IPS-11a (cell line): Measurements from ENCODE around the gene PYGO2.
A peak's percentile ranks its signal among the peaks of the same experiment; 100 is the strongest.
"Not testable (repeated sequence)": the region's sequence is repeated elsewhere in the genome, so short reads cannot be mapped to it uniquely, and the experiment has no call there.

Source experiments
- H3K4me3 ChIP-seq: one replicate; pipeline ENCODE4 v1.5.1; 2013; ENCODE audit warnings: low read depth, low read length, control low read depth

Gene PYGO2

GRCh38 chr1:155000726-155001424, 39.3 kb upstream of the PYGO2 start:
- peak overlapping the region; percentile 43 for H3K4me3 ChIP-seq

GRCh38 chr1:155000411-155000725, 38.8 kb upstream of the PYGO2 start:
- H3K4me3 ChIP-seq, result peak overlapping the region; percentile 58

GRCh38 chr1:154999571-155000410, 38.2 kb upstream of the PYGO2 start:
- peak overlapping the region; percentile 58 for H3K4me3 ChIP-seq

GRCh38 chr1:154998818-154999570, 37.4 kb upstream of the PYGO2 start:
- H3K4me3 ChIP-seq, result peak overlapping the region; percentile 10

GRCh38 chr1:154998201-154998780, 36.7 kb upstream of the PYGO2 start:
- H3K4me3 ChIP-seq, result no peak overlapping the region

GRCh38 chr1:154996966-154997701, 35.6 kb upstream of the PYGO2 start:
- no peak overlapping the region for H3K4me3 ChIP-seq

- H3K4me3 ChIP-seq, result not testable (repeated sequence)
Observed at GRCh38 chr1:154995301-154995983, 33.9 kb upstream of the PYGO2 start.

- H3K4me3 ChIP-seq, result no peak overlapping the region
Observed at GRCh38 chr1:154994591-154994990, 33.0 kb upstream of the PYGO2 start.

- no peak overlapping the region for H3K4me3 ChIP-seq
Observed at GRCh38 chr1:154994269-154994587, 32.6 kb upstream of the PYGO2 start.

GRCh38 chr1:154993572-154994268, 32.1 kb upstream of the PYGO2 start, which contains the start of gene LENEP:
Gene LENEP (plus strand): TSS chr1:154993586. CDS start chr1:154993608, 22 bp downstream.
- no peak within 1 kb of the TSS for H3K4me3 ChIP-seq

- no peak overlapping the region for H3K4me3 ChIP-seq
Observed at GRCh38 chr1:154992721-154993571, 31.4 kb upstream of the PYGO2 start.

- H3K4me3 ChIP-seq, result no peak overlapping the region
Observed at GRCh38 chr1:154990276-154990675, 28.7 kb upstream of the PYGO2 start.

GRCh38 chr1:154989195-154989860, 27.7 kb upstream of the PYGO2 start:
- H3K4me3 ChIP-seq, result no peak overlapping the region

GRCh38 chr1:154988058-154988954, 26.7 kb upstream of the PYGO2 start:
- H3K4me3 ChIP-seq, result no peak overlapping the region

GRCh38 chr1:154987326-154987725, 25.7 kb upstream of the PYGO2 start:
- no peak overlapping the region for H3K4me3 ChIP-seq

GRCh38 chr1:154986736-154987135, 25.2 kb upstream of the PYGO2 start:
- H3K4me3 ChIP-seq, result not testable (repeated sequence)
